GM19328 (cell line): ENCODE results near the gene ABCB6.

Source experiments
- ATAC-seq: cut with Tn5 transposase; IDR thresholded peaks from one replicate; pipeline ENCODE4 v1.9.1; 2021; ENCODE audit warnings: mild to moderate bottlenecking, moderate library complexity; ENCODE audit not compliant: unreplicated experiment

ABCB6 gene

DNA sequence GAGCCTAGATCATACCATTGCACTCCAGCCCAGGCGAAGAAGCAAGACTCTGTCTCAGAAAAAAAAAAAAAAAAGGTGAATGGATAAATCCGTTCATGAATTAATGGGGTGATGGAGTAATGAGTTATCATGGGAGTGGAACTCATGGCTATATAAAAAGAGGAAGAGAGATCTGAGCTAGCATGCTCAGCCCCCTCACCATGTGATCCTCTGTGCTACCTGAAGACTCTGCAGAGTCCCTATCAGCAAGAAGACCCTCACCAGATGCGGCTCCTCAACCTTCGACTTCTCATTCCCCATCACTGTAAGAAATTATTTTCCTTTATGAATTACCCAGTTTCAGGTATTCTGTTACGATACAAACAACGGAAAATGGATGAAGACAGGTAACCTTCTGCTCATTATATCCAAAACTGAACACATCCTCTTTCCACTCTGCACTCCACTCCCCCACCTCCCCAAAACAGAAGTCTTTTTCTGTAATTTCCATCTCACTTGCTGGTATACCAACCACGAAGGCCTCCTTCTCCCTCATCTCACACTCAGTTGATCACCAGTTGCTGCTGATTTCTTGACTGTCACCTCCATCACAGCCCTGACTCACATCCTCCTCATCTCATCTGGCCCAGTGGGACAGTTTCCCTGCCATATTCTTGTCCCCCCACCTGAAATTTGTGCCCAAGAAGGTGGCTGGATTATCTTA is 31.9 kb downstream of the ABCB6 start:
- ATAC-seq = no peak

DNA sequence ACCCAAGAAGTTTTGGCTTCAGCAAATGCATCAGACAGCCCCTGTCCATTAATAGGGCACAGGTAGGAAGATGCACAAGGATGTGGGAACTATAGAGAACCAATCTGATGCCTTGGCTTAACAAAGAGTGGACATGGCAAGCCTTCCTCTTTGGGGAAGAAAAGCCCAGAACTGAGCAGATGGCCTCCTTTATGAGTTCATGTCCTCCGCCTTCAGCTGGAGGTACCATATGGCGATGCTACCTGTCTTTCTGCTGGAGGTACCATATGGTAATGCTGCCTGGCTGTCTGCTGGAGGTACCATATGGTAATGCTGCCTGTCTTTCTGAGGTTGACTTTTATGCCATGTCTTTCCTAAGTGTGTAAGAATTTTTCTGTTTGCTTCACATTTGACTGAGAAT is 34.6 kb downstream of the ABCB6 start:
- ATAC-seq = no peak

DNA sequence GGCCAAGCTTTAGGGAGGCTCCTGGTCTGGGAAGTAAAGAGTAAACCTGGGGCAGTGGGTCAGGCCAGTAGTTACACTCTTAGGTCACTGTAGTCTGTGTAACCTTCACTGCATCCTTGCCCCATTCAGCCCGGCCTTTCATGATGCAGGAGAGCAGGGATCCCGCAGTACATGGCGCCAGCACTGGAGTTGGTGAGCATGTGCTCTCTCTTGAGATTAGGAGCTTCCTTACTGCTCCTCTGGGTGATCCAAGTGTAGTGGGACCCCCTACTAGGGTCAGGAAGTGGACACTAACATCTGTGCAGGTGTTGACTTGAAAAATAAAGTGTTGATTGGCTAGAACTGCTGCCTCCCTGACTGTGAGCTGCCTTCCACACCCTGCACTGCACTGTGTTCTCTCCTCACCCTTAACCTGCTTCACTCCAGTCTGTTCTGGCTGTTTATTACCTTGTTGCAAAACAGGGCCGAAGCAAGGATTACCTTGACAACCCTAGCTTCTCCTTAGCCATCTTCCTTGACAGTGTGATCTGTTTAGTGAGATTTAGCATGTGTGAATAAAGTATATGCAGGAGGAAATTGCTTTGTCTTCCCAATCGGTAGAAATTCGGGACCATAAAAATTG is 35.5 kb downstream of the ABCB6 start:
- ATAC-seq = no peak

DNA sequence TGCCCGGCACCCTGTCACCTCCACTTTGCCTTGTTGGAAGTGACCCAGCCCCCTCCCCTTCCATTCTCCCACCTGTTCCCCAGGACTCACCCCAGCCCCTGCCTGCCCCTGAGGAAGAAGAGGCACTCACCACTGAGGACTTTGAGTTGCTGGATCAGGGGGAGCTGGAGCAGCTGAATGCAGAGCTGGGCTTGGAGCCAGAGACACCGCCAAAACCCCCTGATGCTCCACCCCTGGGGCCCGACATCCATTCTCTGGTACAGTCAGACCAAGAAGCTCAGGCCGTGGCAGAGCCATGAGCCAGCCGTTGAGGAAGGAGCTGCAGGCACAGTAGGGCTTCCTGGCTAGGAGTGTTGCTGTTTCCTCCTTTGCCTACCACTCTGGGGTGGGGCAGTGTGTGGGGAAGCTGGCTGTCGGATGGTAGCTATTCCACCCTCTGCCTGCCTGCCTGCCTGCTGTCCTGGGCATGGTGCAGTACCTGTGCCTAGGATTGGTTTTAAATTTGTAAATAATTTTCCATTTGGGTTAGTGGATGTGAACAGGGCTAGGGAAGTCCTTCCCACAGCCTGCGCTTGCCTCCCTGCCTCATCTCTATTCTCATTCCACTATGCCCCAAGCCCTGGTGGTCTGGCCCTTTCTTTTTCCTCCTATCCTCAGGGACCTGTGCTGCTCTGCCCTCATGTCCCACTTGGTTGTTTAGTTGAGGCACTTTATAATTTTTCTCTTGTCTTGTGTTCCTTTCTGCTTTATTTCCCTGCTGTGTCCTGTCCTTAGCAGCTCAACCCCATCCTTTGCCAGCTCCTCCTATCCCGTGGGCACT is 36.2 kb downstream of the ABCB6 start:
- ATAC-seq = no peak

DNA sequence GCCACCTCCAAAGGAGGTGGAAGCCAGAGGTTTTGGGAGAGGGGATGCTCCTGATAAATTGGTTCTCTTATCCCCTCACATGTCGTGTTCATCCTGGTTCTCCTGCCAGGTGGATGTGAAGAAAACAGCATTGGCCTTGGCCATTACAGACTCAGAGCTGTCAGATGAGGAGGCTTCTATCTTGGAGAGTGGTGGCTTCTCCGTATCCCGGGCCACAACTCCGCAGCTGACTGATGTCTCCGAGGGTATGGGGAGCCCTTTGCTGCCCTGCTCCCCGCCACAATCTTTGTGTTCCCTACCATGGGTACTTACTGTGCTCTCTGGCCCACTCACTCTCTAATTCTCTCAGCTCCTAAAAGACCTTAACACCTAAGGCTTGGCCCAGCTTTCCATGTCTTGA is 37.2 kb downstream of the ABCB6 start:
- ATAC-seq = no peak

DNA sequence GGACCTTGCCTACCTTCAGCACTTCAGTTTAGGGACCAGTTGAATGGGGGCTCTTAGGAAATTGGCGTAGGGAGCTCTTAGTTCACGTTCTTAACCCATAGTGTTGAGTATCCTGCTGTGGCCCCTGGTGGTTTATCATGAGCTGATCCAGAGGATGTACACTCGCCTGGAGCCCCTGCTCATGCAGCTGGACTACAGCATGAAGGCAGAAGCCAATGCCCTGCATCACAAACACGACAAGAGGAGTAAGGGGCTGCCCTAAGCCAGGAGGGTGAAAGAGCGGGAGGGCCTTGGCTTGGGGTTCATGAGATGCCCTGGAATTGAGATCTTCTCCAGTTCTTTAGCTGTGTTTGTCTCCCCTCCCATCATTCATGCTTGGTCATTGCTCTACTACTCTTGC is 37.8 kb downstream of the ABCB6 start:
- ATAC-seq = no peak

DNA sequence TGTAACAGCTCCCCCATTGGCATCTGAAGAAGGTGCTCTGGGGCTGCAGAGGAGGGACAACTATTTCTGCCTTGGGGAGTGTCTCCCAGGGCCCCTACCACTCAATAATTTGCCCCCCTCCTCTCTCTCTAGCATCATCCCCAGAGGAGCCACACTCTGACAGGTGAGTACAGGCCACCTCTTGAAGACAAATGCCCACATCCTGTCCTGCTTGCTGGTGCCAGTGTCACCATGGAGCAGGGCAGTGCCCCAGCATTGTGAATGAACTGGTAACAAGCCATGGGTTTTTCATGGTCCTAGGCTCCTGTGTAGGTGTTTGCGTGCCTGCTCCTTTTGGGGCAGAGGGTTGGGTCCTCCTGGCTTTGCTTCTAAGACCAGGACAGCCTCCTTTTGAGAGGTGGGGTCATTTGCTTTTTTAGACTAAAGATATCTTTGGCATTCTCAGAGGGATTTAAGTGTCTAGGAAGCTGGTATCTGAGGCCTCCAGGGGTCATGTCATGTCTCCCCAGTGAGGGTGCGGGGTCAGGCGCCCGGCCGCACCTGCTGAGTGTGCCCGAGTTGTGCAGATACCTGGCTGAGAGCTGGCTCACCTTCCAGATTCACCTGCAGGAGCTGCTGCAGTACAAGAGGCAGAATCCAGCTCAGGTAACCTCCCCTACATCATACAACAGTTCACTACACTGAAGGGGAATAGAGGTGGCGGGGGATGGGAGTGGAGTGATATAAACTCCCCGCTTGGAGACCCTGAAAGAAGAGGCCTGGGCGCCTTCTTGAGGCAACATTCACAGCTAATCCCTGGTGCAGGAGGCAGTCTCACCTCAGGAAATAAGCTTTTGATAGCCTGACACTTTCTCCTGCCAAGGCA is 38.9 kb downstream of the ABCB6 start:
- ATAC-seq = no peak

DNA sequence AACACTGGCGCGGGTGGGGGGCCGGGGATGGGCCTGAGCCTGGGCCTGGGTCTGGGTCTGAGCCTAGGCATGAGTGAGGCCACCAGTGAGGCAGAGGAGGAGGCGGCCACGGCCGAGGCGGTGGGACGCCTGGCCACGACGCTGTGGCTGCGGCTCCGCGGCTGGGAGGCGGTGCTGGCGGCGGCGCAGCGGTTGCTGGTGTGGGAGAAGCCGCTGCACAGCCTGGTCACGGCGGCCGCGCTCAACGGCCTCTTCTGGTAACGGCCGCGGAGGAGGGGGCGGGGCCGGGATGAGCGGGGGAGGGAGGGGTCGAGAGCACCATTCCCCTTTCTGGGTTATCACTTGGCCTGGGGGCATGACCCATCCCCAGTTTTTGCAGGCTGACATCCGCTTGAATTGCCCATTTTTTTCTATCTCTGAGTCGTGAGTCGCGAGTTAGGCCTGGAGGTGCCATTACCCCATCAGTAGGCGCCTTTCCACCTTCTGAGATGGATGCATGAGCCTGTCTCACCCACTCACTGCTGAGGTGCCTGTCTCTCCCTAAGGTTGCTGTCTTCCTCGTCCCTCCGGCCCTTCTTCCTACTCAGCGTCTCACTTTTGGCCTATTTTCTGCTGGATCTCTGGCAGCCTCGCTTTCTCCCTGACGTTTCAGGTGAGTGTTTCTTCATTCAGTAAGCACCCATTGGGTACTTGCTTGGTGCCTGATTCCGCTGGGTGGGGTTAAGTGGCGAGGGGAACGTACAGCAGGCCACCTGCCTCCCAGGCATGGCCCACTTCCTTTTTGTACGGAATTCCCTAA is 40.2 kb downstream of the ABCB6 start:
- peak; percentile 14 for ATAC-seq

DNA sequence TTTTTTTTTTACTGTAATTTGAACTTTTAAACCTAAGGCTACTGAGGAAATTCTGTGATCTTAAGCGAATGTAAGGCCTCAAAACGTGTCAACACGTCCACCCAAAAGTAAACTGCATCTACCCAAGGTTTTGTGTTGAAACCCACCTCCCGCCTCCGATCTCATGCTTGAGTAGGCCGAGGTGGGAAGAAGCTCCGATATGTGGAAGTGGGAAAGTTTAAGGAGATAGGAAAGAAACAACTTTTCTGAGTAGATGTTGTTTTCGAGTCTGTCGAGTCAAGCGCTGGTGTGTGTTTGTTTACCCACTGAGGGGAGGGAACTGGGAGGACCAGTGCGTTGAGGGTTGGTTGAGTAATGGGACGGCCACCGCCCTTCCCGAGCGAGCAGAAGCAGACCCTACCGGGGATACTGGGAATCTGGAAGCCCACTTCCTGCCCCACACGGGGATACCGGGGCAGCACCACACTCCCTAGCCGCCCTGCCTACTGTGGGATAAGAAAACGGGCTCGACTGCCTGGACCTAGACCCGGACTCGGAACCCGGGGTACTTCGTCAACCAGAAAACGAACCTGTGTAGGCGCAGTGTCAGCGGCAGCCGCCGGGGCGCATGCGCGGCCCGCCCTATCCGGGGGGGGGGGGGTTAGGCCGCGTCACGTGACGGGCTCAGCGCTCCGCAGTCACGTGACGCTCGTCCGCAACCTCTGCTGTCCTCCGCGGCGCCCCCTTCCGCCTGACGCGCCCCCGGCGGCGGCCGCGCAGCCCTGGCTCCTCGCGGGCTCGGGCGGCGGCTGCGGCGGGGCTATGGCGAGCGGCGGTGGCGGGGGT is 41.0 kb downstream of the ABCB6 start, which contains the start of gene RETREG2:
TSS of gene RETREG2 (plus strand) at position 724 of the 825 bp plus-strand sequence. CDS start at position 802, 78 bp downstream.
- peak; percentile 44 for ATAC-seq

DNA sequence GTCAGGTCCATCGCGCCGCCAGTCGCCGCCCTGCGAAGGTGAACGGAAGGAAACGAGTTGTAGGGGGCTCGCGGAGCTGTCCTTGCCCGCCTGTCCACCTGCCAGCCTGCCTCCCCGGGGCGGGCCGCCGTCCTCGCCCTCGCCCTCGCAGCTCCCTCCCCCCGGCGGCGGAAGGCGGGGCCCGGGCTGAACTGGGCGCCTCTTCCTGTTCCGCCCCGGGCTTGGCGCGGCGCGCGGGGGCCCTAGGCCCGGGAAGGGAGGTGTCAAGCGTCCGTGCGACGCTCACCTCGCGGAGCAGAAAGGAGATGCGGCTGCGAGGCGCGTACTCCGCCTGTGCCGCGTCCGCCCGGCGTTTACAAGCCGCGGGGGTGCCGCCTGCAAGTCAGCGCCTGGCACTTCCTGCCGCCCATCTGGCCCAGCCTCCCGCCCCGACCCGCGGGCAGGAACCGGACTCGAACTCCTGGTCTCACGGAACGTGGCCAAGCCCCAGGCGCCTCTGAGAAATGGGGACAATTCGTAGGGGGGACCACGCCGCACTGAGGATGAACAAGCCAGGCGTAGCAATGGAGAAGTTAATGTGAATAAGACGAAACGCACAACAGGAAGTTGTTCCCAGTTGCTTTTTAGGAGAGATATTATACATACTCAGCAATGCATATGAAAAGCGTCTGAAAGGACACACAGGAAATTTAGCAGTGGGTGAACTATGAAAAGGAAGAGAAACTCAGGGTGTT is 41.8 kb downstream of the ABCB6 start, which contains the start of gene CNPPD1:
TSS of gene CNPPD1 (minus strand) at position 108 of the 734 bp plus-strand sequence. CDS start at position 11, 97 bp downstream.
- ATAC-seq = peak; percentile 59

DNA sequence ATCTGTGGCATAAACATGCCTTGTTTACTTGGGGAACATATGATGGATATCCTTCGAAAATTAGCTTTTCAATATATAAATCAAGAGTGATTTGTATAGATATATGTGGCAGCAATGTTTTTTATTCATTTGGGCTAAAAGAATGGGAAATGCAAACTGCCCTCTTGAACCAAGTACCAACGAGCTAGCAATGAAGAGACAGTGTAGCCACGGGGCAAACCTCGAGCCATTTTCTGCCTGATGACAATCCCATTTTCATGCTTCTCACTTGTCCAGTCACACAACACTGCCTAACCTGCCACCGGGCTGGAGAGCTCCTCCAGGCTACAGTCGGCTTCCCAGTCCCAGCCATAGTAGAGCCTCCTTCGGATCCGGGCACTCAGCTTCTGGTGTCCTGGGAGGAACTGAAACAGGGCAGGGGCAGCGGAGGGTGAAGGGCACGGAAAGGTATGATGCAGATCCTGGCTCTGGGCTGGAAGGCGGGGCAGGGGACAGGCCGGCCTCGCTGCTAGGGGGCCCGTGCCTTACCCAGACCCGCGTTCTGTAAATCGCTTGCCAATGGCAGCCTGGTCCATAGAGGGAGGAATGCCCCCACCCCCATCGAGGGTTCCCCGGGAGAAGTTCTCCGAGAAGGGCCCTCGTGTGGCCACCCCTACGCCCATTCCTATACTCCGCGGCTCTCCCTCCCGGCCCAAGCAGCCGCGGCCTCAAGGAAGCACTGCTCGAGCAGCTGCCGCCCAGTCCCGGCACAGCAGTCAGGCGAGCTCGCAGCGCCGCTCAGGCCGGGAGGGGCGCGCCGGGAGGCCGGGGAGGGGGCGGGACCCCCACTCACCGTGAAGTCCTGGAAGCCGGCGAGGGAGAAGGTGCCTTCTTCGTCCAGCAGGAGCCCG is 42.6 kb downstream of the ABCB6 start:
- ATAC-seq = peak; percentile 14

DNA sequence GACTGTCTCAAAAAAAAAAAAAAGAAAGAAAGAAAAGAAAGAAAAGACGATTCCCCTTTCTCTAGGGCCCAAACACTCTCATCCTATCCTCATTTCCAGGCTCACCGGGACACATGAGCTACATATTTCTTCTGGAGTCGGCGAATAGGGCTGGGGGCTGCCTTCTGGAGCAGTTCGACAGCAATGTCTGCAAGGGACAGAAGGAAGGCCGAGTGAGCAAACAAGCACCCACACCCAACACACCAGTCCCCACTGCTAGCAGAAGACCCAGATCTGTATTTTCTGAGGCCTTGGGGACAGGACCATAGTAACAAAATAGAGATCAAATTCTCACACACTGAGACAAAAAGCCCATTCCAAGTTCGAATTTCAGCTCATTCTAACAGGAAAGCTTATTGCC is 43.3 kb downstream of the ABCB6 start:
- ATAC-seq = no peak

DNA sequence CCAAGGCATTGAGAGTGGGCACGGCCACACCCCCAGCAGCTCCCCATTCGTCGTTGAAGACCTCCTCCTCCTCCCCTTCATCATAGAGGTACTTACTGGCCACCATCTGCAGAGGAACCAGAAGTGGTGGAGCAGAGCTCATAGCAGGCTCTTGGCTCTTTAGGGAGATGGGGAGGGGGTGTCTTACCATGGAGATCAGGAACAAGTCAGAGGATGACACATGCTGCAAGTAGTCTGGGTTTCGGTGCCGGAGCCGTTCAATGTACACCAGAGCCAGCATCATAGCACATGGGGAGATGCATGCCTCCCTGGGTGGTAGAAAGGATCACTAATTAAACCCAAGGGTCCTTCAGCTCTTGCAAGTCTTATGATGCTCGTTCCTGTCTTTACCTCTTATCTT is 44.0 kb downstream of the ABCB6 start:
- no peak for ATAC-seq

DNA sequence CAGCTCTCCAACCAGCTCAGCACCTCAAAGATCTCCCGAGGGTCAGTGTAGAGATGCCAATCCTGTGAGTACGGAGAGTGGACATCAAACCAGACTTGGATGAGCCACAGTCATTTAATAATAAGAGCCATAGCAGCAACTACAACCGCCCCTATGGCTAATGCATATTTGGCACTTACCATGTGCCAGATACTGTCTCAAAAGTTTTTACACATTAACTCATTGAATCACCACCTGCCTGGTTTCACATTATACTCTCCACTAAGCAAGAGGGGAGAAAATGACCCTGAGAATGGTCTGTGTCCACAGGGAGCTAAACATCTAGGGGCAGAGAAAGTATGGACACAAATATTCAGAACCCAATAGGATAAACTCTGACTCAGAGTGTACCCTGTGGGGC is 44.6 kb downstream of the ABCB6 start:
- ATAC-seq = no peak

DNA sequence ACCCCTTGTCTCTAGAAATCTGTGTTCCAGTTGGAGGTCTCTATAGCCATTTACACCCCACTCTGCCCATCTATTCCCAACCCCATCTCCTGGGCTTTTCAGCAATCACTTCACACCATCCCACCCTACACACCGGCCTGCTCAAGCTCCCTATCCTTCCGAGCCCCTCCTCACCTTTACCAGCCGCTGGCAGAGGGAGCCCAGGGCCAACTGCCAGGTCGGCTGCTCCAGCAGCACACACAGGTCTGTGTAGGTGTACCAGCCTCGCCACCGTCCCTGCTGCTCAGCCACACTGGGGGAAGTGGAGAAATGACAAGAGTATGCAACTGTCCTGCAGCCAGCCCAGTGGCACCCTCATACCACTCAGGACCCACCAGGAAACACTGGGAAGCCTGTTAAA is 45.6 kb downstream of the ABCB6 start:
- ATAC-seq = no peak

DNA sequence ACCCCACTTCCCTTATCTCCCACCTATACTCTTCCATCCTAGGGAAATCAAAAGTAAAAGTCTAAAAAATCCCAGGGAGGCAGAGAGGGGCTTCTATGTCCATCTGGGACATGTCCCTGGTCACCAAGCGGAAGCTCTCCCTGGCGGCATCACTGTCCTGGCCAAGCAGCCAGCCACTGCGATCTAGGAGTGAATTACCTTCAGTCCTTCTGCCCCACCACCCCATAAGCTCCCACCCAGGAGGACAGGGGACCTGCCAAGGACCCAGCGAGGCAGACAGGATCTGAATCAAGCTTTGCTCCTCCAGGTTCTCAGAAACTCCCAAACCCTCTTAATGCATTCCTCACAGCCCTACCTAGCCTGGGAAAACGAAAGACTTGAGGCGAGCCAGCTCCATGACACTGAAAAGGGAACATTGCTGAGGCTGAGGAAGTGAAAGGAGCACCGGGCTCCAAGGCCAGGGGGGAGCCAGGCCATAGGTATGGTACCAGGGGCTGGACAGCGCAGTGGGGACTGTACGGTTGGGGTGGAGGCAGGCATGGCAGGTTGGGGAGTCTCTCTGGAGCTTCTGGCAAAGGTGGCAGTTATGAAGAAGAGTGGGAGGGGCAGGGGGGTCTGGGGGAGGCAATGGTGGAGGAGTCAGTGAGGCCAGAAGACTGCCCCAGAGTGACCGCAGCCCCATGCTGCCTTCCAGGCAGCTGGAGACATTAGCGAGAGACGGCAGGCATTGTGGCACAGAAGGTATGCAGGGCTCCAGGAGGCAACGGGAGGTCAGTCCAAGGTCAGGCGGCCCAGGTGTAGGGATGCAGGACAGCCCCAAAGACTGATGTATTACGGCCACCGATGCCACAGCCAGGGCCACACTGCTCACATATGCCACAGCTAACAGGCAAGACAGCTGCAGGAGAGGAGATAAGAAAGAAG is 46.3 kb downstream of the ABCB6 start:
- ATAC-seq = no peak
